H9 (cell line): ENCODE measurements around the gene DCDC1. TPM values are rescaled to one million over a fixed set of nuclear protein-coding genes. Genes with fewer than 3 reads are reported as not detected.

Experiments used
- DNase-seq: peaks from one replicate; pipeline ENCODE4 v3.0.0-alpha.2; 2017
- H2AFZ ChIP-seq: one replicate; pipeline ENCODE4 v1.6.1; 2013; ENCODE audit warnings: mild to moderate bottlenecking, low read length, control low read depth, moderate library complexity
- H2AK5ac ChIP-seq: 2 replicates; pipeline ENCODE4 v1.6.1; 2013; ENCODE audit warnings: low read length, control low read depth, mixed read lengths; ENCODE audit not compliant: insufficient read length
- H2BK120ac ChIP-seq: one replicate; pipeline ENCODE4 v1.6.1; 2013; ENCODE audit warnings: low read depth, mild to moderate bottlenecking, low read length, control low read depth, inconsistent platforms; ENCODE audit not compliant: poor library complexity, severe bottlenecking
- H2BK12ac ChIP-seq: 2 replicates; pipeline ENCODE4 v1.6.1; 2013; ENCODE audit warnings: low read length, control low read depth, mixed read lengths, low read depth; ENCODE audit not compliant: insufficient read length
- H2BK15ac ChIP-seq: 2 replicates; pipeline ENCODE4 v1.6.1; 2013; ENCODE audit warnings: low read depth, low read length, control low read depth
- H2BK20ac ChIP-seq: one replicate; pipeline ENCODE4 v1.6.1; 2013; ENCODE audit warnings: low read depth, mild to moderate bottlenecking, low read length, control low read depth, inconsistent platforms; ENCODE audit not compliant: poor library complexity, severe bottlenecking
- H2BK5ac ChIP-seq: 2 replicates; pipeline ENCODE4 v1.6.1; 2013; ENCODE audit warnings: low read length, control low read depth, mixed read lengths; ENCODE audit not compliant: insufficient read length
- H3K14ac ChIP-seq: 2 replicates; pipeline ENCODE4 v1.6.1; 2013; ENCODE audit warnings: low read length, control low read depth; ENCODE audit not compliant: insufficient read depth
- H3K18ac ChIP-seq: 2 replicates; pipeline ENCODE4 v1.6.1; 2013; ENCODE audit warnings: low read depth, mild to moderate bottlenecking, mixed read lengths, low read length, control low read depth; ENCODE audit not compliant: insufficient read length
- H3K23ac ChIP-seq: 2 replicates; pipeline ENCODE4 v1.6.1; 2013; ENCODE audit warnings: low read length, control low read depth, mixed read lengths, low read depth; ENCODE audit not compliant: insufficient read length
- H3K23me2 ChIP-seq: 2 replicates; pipeline ENCODE4 v1.6.1; 2013; ENCODE audit warnings: low read depth, mild to moderate bottlenecking, mixed read lengths, low read length, control low read depth; ENCODE audit not compliant: insufficient read length, poor library complexity, severe bottlenecking
- H3K27ac ChIP-seq: 2 replicates; pipeline ENCODE4 v1.5.1; 2013; ENCODE audit warnings: low read length, control low read depth, mixed read lengths, low read depth; ENCODE audit not compliant: insufficient read length
- H3K27me3 ChIP-seq: 2 replicates; pipeline ENCODE4 v1.6.1; 2013; ENCODE audit warnings: low read length, control low read depth, inconsistent platforms; ENCODE audit not compliant: insufficient read depth
- H3K4ac ChIP-seq: 2 replicates; pipeline ENCODE4 v1.6.1; 2013; ENCODE audit warnings: low read depth, mild to moderate bottlenecking, control low read depth, inconsistent platforms, low read length, moderate library complexity
- H3K4me1 ChIP-seq: 2 replicates; pipeline ENCODE4 v1.6.1; 2013; ENCODE audit warnings: low read length, control low read depth, inconsistent platforms; ENCODE audit not compliant: insufficient read depth
- H3K4me2 ChIP-seq: 2 replicates; pipeline ENCODE4 v1.6.1; 2013; ENCODE audit warnings: low read length, control low read depth, mixed read lengths; ENCODE audit not compliant: insufficient read length, insufficient read depth
- H3K56ac ChIP-seq: 2 replicates; pipeline ENCODE4 v1.6.1; 2013; ENCODE audit warnings: low read depth, mild to moderate bottlenecking, mixed read lengths, low read length, control low read depth; ENCODE audit not compliant: insufficient read length
- H3K79me1 ChIP-seq: 2 replicates; pipeline ENCODE4 v1.6.1; 2013; ENCODE audit warnings: low read depth, mild to moderate bottlenecking, moderate library complexity, low read length, control low read depth, inconsistent platforms; ENCODE audit not compliant: insufficient read depth, poor library complexity, severe bottlenecking
- H3K79me2 ChIP-seq: 2 replicates; pipeline ENCODE4 v1.6.1; 2013; ENCODE audit warnings: low read length, control low read depth, inconsistent platforms; ENCODE audit not compliant: insufficient read depth
- H3K9ac ChIP-seq: 2 replicates; pipeline ENCODE4 v1.6.1; 2013; ENCODE audit warnings: low read length, control low read depth, mixed read lengths; ENCODE audit not compliant: insufficient read length; ENCODE audit errors: extremely low read depth
- H3K9me3 ChIP-seq: one replicate; pipeline ENCODE4 v1.6.1; 2013; ENCODE audit warnings: low read depth, low read length, inconsistent platforms; ENCODE audit not compliant: control insufficient read depth
- H3T11ph ChIP-seq: one replicate; pipeline ENCODE4 v1.6.1; 2013; ENCODE audit warnings: mild to moderate bottlenecking, low read length, control low read depth, inconsistent platforms
- H4K20me1 ChIP-seq: one replicate; pipeline ENCODE4 v1.6.1; 2013; ENCODE audit not compliant: control insufficient read depth, insufficient read length, insufficient read depth
- H4K5ac ChIP-seq: 2 replicates; pipeline ENCODE4 v1.6.1; 2013; ENCODE audit warnings: low read depth, mild to moderate bottlenecking, mixed read lengths, low read length, control low read depth; ENCODE audit not compliant: insufficient read length
- H4K8ac ChIP-seq: replicated peaks from 2 replicates; pipeline ENCODE4 v1.6.1; 2013; ENCODE audit warnings: low read length, control low read depth, mixed read lengths, low read depth; ENCODE audit not compliant: insufficient read length
- H4K91ac ChIP-seq: 2 replicates; pipeline ENCODE4 v1.6.1; 2013; ENCODE audit warnings: low read depth, mild to moderate bottlenecking, moderate library complexity, mixed read lengths, low read length, control low read depth; ENCODE audit not compliant: insufficient read length
- H3K27ac Mint-ChIP-seq, 3 experiments: 2 replicates in 2 of 3; 3 replicates in 1 of 3; pipeline ENCODE4 v1.8.0; 2020 to 2021; ENCODE audit warnings: mixed read lengths in 3 of 3, mild to moderate bottlenecking in 1 of 3, moderate library complexity in 1 of 3
- H3K27me3 Mint-ChIP-seq: 2 replicates; pipeline ENCODE4 v1.8.0; 2021; ENCODE audit warnings: low read depth, mild to moderate bottlenecking, moderate library complexity, mixed read lengths
- H3K36me3 Mint-ChIP-seq, 3 experiments: 2 replicates in 2 of 3; 3 replicates in 1 of 3; pipeline ENCODE4 v1.8.0; 2020 to 2021; ENCODE audit warnings: low read depth in 3 of 3, mixed read lengths in 3 of 3; ENCODE audit not compliant: insufficient read depth in 1 of 3
- H3K4me1 Mint-ChIP-seq, 2 experiments: 2 replicates each; pipeline ENCODE4 v1.8.0; 2020; ENCODE audit warnings: mixed read lengths in 2 of 2
- H3K4me3 Mint-ChIP-seq, 2 experiments: 2 replicates in 1 of 2; 3 replicates in 1 of 2; pipeline ENCODE4 v1.8.0; 2020 to 2021; ENCODE audit warnings: mild to moderate bottlenecking in 2 of 2, mixed read lengths in 2 of 2, moderate library complexity in 1 of 2
- H3K9me3 Mint-ChIP-seq, 2 experiments: 2 replicates in 1 of 2; 3 replicates in 1 of 2; pipeline ENCODE4 v1.8.0; 2020; ENCODE audit warnings: mild to moderate bottlenecking in 2 of 2, mixed read lengths in 2 of 2, moderate library complexity in 1 of 2
- CTCF ChIP-seq: fragments of 200-600 bp; sonication (generic); conservative IDR thresholded peaks from 3 replicates; pipeline ENCODE4 v1.8.0; 2021; ENCODE audit warnings: antibody characterized with exemption, mild to moderate bottlenecking
- WGBS: extraction: QIAGEN DNeasy Blood & Tissue Kit; methylation state at CpG from one replicate; pipeline ENCODE4 v1.1.7; 2013; ENCODE audit warnings: missing lambda C conversion rate, low lambda C conversion rate, mixed read lengths; ENCODE audit not compliant: insufficient read length; ENCODE audit errors: extremely low coverage; 5-methylcytosine and 5-hydroxymethylcytosine counted together
- total RNA-seq: library from RNA; stranded (reverse); gene quantifications from 2 replicates; pipeline ENCODE4 v1.2.1, GENCODE V29; 2021

Gene DCDC1
- total RNA-seq, 1 experiment from 2014 or later: 0.09 TPM

GRCh38 chr11:31218847-31219246, 150.7 kb downstream of the DCDC1 start:
- no peak overlapping the region for H4K8ac ChIP-seq
- H2BK120ac ChIP-seq: no peak overlapping the region
- H3K18ac ChIP-seq: no peak overlapping the region
- H4K5ac ChIP-seq: no peak overlapping the region
- H3K23ac ChIP-seq: no peak overlapping the region
- peaks cover 4% of the 10 kb centered on the region in 2 experiments for H3K4me1 Mint-ChIP-seq
- no peaks in the 10 kb centered on the region for H3K27me3 ChIP-seq
- TF ChIP-seq CTCF: no peak
- DNase-seq: no peak
- no peaks in the 10 kb centered on the region for H3K23me2 ChIP-seq
- H2AFZ ChIP-seq: peak overlapping the region; percentile 59
- H3K9ac ChIP-seq: no peak overlapping the region
- H2BK5ac ChIP-seq: no peak overlapping the region
- no peak overlapping the region for H3K4me3 Mint-ChIP-seq
- H3K14ac ChIP-seq: no peak overlapping the region
- no CpG with 5 or more reads among the region's 2 CpGs for WGBS
- H2BK15ac ChIP-seq: no peak overlapping the region
- H3T11ph ChIP-seq: no peak overlapping the region
- H3K27ac Mint-ChIP-seq: no peak overlapping the region
- H3K27ac ChIP-seq: no peak overlapping the region
- no peak overlapping the region for H2BK12ac ChIP-seq
- H3K9me3 Mint-ChIP-seq: no peaks in the 10 kb centered on the region
- no peak overlapping the region for H2AK5ac ChIP-seq
- H3K79me1 ChIP-seq: no peaks in the 10 kb centered on the region
- H3K56ac ChIP-seq: no peak overlapping the region
- no peaks in the 10 kb centered on the region for H3K36me3 Mint-ChIP-seq
- H3K4ac ChIP-seq: no peak overlapping the region
- no peaks in the 10 kb centered on the region for H3K9me3 ChIP-seq
- H3K4me2 ChIP-seq: no peak overlapping the region
- no peaks in the 10 kb centered on the region; the same call in 1 of the 2 replicates for H3K27me3 Mint-ChIP-seq
- H4K20me1 ChIP-seq: no peaks in the 10 kb centered on the region
- peaks cover 2% of the 10 kb centered on the region; the same call in 1 of the 2 replicates for H3K4me1 ChIP-seq
- H3K79me2 ChIP-seq: no peaks in the 10 kb centered on the region
- no peak overlapping the region for H2BK20ac ChIP-seq
- no peak overlapping the region for H4K91ac ChIP-seq
